Measurements from ENCODE around the gene CA12.
"Not testable (repeated sequence)": the region's sequence is repeated elsewhere in the genome, so short reads cannot be mapped to it uniquely, and the experiment has no call there.

CA12 gene

GRCh38 chr15:63381301-63382204, at the start of gene CA12:
Gene CA12 (minus strand): TSS chr15:63381846. CDS start chr15:63381720, 126 bp downstream.
- no peak for DNase-seq

- no peak for DNase-seq
These were observed 49.3 kb upstream of the CA12 start for GRCh38 chr15:63430766-63431451.

GRCh38 chr15:63426552-63426951, 44.9 kb upstream of the CA12 start:
- no peak for DNase-seq

DNA sequence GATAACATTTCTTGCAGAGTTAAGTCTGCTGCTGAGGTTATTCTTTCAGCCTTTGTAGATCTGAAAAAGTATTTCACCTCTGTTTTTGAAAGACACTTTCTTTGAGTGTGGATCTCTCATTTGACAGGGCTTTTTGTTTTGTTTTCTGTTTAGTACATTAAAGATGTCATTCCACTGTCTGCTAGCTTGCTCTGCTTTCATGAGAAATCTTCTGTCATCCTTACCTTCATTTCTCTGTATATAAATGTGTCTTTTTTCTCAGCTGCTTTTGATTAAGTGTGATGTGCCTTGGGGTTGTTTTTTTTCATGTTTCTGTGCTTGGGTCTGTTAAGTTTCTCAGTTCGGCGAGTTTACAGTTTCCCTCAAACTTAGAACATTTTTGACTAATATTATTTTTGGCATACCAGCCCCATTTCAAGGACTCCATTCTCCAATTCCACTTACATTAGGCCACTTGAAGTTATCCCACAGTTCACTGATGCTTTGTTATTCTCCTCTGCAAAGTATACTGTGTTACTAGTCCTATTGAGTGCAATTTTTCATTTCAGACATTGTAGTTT, 43.9 kb upstream of the CA12 start:
- no peak for DNase-seq

DNA sequence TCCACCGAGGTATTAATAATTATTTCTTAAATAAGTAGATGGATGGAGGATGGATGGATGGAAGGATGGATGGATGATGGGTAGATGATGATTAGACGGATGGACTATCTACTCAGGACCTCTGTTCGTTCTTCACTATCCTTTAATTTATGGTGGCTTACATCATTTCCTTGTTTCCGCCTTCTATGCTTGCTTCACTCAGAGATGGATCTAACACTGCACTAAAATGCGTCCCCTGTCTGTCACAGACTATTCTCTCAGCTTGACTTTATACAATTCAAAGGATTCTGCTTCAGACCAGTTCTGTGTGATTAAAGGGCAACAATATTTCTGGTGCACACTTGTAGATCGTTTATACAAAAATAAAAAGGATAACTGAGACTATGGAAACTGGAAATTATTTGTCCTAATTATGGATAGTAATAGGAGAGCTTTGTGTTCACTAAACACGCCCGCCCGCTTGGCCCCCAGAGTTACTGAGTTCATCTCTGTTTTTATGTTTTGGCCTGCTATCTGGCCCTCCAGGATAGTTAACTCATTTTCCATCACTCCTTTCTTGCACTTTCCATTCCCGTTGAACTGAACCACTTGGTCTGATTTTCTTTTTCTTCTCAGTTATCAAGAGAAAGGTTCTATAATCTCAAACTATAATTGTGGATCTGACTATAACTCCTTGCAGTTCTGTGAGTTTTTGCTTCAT, 41.4 kb upstream of the CA12 start:
- no peak for DNase-seq

DNA sequence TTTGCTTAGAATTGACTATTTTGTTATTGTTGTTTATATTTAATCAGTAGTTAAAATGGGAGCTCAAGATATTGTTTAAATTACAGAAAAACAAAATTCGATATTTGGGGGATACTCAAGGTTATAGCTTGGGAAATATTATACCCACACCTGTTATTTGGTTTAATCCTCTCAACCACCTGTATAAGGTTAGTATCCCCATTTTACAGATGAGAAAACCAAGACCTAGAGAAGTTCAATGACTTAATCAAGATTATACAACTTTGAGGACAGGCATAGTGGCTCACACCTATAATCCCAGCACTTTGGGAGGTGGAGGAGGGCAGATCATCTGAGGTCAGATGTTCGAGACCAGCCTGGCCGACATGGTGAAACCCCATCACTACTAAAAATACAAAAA, 39.8 kb upstream of the CA12 start:
- no peak for DNase-seq

GRCh38 chr15:63420333-63420747, 38.7 kb upstream of the CA12 start:
- no peak for DNase-seq

DNA sequence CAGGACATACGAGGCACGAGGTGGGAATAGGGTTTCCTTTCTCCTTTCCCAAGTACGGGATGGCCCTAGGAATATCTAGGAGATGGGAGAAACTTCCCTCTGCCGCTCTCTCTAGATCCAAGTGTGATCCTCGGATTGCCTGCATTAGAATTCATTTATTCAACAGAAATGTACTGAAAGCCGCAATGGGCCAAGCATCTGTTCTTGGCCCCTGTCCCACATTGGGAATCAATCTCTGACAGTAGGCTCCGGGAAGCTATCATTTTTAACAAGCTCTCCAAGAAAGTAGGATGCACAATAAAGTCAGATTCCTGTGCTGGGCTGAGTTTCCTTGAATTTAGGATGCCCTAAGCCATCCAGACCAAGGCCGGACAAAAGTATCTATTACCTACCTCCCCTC, 37.2 kb upstream of the CA12 start:
- DNase-seq, result no peak

GRCh38 chr15:63417721-63418120, 36.1 kb upstream of the CA12 start:
- DNase-seq, result no peak

DNA sequence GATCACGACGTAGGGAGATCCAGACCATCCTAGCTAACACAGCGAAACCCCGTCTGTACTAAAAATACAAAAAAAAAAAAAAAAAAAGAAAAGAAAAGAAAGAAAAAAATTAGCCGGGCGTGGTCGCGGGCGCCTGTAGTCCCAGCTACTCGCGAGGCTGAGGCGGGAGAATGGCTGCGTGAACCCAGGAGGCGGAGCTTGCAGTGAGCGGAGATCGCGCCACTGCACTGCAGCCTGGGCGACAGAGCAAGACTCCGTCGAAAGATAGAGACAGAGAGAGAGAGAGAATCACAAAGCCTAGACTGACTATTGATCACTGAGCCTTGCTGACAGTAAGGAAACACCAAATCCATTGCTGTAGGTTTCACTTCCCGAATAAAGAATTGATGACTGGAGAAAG, 35.6 kb upstream of the CA12 start:
- not testable (repeated sequence) for DNase-seq

DNA sequence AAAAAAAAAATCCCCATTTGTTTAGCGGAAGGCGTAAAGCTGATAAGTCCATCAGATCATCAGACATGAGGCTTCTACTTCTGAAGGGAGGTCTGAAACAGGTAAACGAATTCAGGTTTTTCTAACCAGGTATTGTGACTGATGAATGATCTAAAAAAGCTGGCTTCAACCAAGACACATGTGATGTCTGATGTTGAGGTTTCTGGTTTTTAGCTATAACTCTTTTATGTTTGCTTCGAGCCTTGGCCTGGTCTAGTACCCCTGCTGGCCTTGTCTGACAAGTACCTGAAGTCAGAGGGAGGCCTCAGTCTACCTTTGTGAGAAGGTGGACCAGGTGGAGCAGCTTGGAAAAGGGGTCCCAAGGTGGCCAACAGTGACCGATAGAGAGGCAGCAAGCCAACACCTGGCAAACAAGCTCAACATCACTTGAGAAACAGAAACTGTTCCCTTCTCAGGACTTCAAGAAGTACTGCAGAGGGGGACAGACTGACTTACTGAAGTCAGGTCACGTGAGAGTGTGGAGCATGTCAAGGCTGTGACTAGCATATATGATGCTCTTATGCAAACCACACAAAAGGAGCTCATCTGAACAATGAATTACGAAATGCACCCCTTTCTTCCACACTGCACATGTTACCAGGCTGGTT, 33.0 kb upstream of the CA12 start:
- DNase-seq, result no peak

GRCh38 chr15:63412551-63412950, 30.9 kb upstream of the CA12 start:
- DNase-seq, result no peak

GRCh38 chr15:63411866-63412265, 30.2 kb upstream of the CA12 start:
- no peak for DNase-seq

DNA sequence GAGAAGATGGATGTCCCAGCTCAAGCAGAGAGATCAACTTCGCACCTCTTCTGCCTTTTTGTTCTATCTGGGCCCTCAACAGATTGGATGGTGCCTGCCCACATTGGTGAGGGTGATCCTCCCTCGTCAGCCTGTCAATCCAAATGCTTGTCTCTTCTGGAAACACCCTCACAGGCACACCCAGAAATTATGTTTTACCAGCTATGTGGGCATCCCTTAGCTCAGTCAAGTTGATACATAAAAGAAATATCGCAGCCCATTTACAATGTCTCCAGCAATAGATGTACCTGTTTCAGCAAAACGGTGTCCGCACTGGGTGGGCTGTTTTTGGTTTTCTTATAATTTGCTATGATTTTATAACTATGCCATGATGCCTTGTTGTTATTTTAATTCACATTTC, 27.5 kb upstream of the CA12 start:
- DNase-seq, result no peak

DNA sequence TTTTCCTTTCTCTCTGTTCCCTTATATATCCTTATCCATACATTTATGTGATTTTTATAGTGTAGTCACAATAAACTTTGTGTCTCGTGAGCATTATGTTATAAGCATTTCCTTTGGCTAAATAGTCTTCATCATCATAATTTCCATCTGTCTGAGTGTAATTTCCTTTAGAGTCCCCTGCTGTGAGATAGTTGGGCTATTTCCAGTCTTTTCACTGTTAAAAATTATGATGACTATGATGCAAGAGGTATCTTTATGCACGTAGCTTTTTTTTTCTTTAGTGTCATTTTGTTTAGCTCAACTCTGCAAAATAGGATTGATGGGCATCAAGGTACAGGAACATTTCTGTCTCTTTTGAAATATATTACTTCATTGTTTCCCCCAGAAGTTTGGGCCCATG, 26.9 kb upstream of the CA12 start:
- no peak for DNase-seq

GRCh38 chr15:63407612-63408011, 26.0 kb upstream of the CA12 start:
- no peak for DNase-seq

DNA sequence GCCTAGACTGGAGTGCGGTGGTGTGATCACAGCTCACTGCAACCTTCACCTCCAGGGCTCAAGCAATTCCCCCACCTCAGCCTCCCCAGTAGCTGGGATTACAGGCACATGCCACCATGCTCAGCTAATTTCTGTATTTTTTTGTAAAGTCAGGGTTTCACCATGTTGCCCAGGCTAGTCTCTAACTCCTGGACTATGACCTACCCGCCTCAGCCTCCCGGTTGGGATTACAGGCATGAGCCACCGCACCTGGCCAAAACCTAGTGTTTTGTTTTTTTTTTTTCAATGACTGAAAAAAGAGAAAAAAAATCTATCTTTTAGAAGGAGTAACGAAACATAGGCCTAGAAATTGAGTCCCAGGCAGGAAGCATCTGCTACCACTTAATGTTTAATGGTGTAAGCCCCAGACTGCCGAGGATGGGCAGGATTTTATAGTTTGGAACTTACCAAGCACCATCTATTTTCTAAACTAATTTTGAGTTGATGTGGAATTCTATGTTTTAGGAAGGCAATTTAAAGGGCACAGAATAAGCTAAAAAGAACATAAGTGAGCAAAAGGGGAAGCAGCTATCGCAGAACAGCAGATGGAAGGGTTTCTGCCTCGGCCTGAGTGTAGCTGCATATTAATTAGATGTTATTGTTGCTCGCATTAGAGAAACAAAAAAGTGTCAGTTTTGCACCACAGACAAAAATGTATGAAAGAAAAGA, 24.2 kb upstream of the CA12 start:
- DNase-seq, result no peak

GRCh38 chr15:63405159-63405558, 23.5 kb upstream of the CA12 start:
- no peak for DNase-seq

- DNase-seq, result no peak
These were observed 21.8 kb upstream of the CA12 start for GRCh38 chr15:63403254-63403945.

- no peak for DNase-seq
These were observed 21.0 kb upstream of the CA12 start for GRCh38 chr15:63402498-63403253.
